GM12878 (cell line): Measurements from ENCODE around the gene RGS16.

Experiments
- EZH2 ChIP-seq: IDR thresholded peaks from 2 replicates; pipeline ENCODE4 v1.6.1; 2012; ENCODE audit warnings: low read depth, mild to moderate bottlenecking, control low read depth, inconsistent platforms, low read length, borderline replicate concordance; ENCODE audit not compliant: control insufficient read depth
- TF ChIP-seq, protein P1 (sequence below): IDR thresholded peaks from 2 replicates; pipeline ENCODE4 v1.6.1; 2011; ENCODE audit warnings: borderline replicate concordance, low read depth, mild to moderate bottlenecking, moderate library complexity, mixed read lengths, low read length; ENCODE audit not compliant: insufficient read depth; ENCODE audit errors: extremely low read length

DNA sequence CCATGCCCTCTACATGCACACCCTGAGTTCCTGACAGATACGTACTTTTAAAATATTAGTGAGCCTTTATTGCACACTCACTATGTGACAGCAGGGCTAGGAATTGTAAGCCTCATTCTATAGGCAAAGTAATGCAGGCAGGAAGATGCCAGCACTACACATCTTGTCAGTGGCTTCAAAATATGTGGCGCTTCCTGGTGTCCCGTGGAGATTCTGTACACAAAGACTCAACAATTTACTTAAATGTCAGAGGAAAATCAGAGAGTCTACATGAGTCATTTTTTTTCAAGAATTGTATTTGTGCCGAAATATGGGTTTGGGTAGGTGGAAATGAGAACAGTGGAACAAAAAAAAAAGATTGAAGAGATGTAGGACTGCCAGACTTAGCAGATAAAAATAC lies 42.7 kb downstream of the RGS16 start:
- TF ChIP-seq, protein P1, sequence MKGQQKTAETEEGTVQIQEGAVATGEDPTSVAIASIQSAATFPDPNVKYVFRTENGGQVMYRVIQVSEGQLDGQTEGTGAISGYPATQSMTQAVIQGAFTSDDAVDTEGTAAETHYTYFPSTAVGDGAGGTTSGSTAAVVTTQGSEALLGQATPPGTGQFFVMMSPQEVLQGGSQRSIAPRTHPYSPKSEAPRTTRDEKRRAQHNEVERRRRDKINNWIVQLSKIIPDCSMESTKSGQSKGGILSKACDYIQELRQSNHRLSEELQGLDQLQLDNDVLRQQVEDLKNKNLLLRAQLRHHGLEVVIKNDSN = no peak
- TF ChIP-seq EZH2 = no peak
